ENCODE results near the gene SELP.

DNA sequence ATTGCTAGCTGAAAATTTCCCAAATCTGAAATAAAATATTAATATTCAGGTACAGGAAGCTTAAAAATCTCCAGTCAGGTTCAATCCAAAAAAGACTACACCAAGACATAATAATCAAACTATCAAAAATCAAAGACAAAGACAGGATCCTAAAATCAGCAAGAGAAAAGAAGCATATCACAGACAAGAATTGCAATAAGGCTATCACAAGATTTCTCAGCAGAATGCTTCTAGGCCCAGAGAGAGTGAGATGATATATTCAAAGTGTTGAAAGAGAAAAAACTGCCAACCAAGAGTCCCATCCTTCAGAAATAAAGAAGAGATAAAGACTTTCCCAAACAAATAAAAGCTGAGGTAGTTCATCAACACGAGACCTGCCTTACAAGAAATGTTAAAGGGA, 5.0 kb upstream of the SELP start:
- no peak for TF ChIP-seq CTCF (IDR thresholded peaks at IDR 0.05)
- no peak for TF ChIP-seq ZFX (IDR thresholded peaks at IDR 0.05; ENCODE audit: borderline replicate concordance)
